GM19351 (cell line): Measurements from ENCODE around the gene PPM1F.

Source experiments
- ATAC-seq: cut with Tn5 transposase; IDR thresholded peaks from one replicate; pipeline ENCODE4 v1.9.1; 2021; ENCODE audit warnings: mild to moderate bottlenecking, moderate library complexity; ENCODE audit not compliant: unreplicated experiment

Gene PPM1F

DNA sequence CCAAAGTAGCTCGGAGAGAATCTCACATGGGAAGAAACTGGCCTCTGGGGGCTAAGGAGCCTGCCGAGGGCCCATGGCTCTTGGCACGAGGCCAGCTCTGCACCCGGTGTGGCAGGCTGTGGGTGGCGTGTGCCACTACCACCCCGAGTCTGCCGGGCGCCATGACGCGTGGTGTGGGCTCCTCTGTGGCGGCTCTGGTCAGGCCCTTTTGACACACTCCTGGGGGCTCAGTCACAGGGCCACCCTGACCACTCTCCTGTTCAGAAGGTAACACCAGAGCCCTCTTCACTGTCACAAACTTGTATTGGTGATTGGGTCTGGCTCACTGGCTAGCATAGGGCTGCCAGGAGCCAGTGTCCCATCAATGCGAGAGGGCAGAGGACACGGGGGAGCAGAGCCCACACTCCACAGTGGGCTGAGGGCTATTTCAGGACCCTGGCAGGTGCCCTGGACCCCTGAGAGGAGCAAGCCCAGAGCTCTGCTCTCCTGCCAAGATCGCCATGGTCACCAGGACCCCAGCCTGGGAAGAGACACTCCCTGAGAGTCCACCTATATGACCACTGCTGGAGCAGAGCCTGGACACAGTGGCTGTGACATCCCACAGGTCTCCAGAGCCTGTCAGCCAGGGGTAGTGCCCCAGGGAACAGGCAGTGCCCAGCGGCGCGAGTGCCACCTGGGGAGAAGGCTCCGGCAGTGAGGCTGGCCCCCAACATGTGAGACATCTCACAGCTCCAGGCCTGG, 8.6 kb upstream of the PPM1F start:
- no peak for ATAC-seq

DNA sequence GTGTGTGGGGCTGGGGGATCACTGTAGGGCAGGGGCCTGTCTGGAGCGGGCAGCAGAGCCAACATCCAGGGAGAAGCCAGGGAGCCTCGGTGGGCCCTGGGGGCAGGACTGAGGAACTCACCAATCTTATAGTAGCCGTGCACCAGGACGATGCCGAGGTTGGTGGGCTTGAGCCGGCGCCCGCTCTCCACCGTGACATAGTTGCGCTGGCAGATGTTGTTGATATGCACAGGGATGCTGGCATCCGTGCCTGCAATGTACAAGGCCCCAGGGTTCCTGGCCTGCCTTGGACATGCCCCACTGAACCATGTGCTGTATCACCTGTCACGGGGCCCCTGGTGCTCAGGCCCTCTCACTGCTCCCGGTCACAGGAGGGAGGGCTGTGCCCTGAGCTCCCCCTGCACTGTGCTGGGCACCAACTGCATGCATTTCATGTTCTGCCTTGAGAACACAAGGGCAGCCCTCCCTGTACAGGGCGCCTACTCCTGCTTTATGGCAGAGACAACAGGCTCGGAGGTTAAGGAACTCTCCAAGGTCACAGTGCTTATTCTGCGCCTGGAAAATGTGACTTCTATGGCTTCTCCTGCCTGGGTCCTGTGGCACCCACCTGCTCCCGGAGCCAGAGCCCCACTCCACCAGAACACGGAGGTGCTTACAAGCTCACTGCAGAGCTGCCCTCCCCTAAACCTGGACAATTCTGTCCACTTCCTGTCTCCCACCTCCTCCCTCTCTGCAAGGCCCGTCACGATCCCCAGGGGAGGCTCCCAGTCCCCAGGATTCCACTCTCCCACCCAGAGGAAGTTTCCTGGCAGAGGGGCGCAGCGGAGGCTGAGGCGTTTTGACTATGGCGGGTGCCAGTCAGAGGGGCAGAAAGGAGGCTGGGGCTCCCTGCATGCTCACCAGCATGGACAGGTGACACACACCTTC, 7.8 kb upstream of the PPM1F start:
- no peak for ATAC-seq

DNA sequence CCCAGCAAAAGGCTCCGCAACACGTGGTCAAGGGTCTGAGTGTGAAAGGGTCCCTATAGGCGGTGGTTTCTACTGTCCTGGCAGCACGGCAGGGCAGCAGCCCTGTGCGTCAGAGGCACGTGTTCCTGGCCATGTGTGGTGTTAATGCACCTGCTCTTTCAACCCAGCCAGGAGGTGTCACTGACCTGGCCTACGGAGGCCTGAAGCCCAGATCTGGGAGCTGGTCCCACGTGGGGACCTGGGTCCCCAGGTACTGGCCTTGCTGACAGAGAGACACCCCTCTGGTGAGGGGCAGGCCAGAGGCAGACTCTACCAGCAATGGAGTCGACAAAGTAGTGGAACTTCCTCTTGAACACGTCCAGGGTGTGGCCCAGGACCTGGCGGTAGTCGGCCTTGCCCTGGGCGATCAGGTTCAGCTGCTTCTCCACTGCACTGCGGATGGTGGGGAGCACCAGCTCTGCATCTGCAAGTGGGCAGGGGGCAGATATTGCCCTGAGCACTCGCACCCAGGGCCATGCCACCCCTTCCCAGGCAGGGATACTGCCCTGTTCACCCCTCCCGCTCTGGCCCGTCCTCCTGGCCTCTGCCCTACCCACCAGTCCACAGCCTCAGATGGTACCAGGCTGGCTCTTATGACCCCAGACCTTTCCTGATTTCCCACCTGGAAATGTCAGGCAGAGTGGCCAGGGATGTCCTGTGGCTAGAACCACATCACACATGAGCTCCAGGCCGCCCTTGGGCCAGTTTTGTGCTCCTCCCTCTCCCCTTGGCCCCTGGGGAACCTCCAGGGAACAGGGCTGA, 6.8 kb upstream of the PPM1F start:
- no peak for ATAC-seq

DNA sequence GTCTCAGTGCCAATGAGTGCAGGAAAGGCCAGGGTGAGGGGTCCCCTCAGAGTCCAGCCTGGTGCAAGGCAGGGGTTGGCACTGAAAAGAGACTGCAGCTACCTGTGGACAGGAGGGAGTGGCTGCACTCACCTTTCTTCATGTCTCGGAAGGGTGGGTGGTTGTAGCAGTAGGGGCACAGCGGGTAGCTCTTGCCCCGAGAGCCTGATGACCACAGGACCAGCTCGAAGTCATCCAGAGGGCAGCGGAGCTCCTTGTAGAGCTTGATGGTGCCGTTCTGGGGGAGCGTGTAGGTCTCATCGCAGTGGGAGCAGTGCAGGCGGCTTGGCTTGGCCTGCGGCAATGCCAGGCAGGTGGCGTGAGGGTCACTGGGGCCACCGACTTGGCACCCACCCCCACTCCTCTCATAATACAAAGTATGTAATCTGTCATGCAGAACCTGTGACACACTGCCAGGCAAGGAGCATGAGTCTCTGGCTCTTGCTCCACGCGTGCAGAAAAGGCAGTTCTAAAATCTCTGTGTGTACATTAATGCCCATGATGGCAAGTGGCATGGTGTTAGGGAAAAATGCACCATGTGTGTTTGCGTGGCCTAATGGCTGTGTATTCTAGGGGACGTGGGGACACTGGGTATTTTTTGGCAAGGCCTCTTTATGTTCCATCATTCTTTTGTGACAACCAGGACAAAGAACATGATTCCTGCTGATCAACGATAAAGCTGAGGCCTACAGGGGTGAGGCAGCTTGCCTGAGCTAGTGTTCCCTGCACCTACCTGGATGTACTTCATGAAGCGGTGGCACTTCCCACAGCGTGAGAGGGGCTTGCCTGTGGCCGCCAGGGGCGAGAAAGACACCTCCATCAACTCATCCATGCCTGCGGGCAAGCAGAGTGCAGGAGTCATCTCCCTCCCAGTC, 6.0 kb upstream of the PPM1F start:
- no peak for ATAC-seq

DNA sequence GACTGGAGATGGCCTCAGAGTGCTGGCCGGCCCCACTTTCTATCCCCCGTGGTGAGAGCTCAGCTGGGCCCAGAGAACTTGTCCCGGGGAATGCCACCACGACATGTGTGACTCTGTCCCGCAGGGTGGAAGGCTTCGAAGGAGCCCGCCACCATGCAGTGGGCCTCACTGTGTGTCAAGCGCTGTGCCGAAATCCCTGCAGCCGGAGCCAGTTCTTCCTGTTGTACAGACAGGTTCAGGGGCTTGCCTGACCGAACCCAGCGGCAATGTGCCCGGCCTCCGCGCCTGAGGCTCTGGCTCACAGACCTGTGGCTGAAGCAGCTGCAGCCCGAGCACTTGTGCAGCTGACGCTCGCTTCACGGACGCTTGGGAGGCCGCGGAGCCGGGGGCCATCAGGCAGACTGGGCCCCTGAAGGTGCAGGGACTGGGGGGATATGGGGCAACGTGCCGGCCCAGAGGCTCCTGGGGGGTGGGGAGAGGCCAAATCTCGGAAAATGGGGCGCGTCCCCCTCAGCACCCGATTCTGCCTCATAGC, 650 bp downstream of the PPM1F start:
- no peak for ATAC-seq

DNA sequence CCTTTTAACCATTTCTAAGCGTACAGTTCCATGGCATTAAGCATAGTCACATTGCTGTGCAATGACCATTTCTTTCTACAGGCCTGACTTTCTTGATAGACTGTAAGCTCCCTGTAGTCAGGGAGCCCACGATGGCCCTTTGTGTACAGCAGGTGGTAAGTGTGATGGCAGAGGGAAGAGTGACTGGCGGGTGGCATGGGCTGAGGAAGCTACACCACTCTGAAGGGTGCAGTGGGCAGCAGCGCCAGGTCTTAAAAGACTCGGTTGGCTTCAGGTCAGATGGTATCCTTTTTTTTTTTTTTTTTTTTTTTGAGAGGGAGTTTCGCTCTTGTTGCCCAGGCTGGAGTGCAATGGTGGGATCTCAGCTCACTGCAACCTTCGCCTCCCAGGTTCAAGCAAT, 1.6 kb downstream of the PPM1F start:
- no peak for ATAC-seq

DNA sequence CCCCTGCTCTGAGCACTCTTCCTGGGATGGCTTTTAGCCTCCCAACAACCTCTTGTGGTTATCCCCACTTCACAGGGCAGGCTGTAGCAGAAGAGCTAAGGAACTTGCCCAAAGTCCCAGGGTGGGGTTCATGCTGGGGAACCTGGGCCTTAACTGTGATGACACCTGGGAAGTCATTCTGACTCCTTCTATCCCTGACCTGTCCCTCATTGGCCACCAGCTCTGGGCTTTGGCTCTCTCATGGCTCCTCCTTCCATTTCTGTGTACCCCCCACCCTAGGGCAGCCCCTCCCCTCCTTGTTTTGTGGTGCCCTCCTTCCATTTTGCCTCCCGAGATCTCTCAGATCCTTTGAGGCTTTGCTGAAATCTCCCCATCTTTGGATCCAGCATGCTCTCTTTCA, 2.7 kb downstream of the PPM1F start:
- no peak for ATAC-seq

DNA sequence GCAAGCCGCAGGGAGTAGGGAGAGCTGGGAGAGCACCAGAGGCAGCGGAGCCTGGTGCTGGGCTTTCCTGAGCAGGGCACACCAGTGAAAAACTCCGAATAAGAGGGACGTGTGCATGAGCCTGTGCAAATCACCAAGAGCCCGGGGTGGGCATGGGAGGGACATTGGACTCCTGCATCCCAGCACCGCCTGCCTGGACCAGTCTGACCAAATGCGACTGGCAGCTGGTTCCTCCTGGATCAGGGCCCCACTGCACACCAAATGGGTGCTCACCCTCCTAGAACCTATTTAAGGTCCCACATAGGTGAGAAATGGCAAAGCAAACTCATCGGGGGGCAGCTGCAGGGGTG, 3.1 kb downstream of the PPM1F start:
- no peak for ATAC-seq

DNA sequence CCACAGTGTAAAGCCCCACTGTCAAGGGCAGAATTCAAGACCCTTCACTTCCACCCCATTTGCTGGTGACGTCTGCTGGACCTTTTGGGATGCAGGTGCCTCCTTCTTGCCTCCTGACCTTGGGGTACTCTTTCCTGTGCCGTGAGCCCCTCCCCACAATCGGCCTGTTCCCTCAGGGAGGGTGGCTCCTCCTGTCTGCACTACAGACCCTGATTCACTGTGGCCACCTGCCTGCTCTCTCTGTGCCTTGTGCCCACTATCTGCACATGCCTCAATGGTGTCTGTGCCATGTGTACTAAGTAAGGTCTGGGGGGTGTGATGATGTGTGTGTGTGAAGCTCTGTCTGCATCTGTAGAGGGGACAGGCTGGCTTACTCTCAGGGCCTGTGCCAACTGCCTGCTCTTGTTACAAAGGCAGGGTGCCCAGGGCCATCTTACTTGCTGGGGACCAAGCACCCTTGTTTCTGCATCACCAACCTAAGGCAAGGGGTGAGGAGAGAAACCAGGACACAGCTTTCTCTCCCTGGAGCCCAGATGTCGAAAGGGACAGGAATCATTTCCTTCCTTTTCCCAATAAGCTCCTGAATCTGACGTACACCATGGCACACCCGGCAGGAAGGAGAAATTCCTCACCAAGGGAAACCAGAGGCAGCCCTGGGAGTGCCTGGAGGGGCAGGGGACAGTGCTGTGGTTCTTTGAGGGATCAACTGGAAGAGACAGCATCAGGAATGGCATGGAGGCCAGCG, 3.7 kb downstream of the PPM1F start:
- no peak for ATAC-seq

DNA sequence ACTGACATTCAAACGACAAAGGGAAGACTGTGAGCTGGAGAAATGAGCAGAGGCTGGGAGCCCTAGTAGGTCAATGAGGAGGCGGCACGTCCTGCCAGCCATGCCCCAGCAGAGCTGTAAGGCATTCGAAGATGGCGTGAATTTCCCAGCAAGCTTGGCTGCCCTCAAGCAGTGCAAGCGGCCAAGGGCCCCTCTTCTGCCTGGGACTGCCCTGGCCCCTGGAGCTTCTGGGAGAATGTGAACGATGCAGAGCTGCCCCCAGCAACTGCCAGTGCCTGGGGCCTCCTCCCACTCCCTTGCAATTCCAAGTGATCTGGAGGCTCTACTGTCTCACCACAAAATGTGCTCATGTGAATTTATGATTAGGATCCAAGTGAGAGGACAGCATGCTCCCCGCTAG, 4.3 kb downstream of the PPM1F start:
- ATAC-seq = no peak

DNA sequence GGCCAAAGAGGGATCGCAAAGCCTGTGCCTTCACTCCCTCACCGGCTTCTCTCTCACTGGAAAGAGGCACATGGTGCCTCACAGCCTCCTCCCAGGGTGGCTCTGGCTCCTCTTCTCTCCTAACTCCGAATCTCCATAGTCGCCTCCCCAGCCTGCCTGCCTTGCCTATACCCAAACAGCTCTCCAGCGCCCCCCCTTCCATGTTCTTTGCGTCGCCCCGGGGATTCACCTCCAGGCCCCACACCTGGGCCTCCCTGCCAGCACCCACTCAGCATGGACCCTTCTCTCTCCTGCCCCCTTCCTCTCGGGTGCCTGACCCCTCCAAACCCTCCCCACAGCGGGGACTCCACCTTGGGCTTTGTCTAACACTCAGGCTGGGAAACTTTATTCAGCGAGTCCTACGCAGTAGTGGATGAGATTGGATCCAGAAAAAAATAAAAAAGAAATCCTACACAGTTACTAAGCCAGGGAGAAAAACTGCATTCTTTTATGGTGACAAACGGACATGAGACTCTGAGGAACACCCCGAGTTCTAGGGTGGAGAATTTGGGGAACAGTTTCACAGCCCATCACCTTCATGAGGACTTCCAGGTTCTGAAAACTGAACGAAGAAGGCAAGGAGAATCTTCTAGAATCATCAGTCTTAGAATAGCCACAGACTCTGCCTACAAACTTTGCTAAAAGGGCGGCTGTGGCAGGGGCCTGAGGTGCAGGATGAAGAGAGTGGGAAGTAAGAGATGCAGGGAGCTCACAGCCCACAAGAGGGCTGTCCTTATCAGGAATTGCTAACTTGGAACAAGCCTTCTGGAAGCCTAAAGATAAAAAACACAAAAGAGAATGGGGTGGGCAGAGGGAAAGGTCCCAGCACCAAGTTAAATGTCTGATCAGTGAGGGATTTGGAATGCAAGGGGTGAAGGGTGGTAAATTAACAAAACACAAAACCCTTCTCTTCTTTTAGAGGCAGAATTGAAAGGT, 5.3 kb downstream of the PPM1F start:
- ATAC-seq = no peak

DNA sequence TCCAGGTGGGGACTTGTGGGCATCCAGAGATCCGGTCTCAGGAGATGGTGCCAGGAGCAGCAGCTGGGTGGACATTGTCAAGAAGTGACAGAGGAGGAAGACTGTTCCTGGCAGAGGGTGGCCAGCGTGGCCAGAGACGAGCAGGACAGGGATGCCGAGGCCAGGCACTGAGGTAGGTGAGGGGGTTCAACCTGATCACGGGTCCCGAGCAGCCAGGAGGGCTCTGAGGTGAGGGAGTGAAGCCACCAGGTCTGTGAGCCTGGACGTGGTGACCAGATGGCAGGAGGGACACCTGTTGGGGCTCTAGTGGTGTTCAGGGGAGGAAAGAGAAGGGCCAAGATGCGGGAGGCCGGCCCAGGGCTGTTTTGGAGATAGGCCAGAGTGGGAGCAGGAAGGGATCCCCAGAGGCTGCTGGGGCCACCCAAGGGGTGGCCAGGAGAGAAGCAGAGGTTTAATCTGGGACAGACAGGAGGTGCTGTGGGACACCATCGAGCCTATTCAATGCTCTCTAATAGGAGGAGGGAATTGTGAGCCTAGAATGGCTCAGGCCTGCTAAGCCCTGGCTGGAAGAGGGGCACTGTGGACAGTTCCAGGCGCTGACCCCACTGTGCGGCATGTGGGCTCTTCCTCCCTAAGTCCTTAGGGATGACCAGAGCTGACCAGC, 6.3 kb downstream of the PPM1F start:
- ATAC-seq = no peak

DNA sequence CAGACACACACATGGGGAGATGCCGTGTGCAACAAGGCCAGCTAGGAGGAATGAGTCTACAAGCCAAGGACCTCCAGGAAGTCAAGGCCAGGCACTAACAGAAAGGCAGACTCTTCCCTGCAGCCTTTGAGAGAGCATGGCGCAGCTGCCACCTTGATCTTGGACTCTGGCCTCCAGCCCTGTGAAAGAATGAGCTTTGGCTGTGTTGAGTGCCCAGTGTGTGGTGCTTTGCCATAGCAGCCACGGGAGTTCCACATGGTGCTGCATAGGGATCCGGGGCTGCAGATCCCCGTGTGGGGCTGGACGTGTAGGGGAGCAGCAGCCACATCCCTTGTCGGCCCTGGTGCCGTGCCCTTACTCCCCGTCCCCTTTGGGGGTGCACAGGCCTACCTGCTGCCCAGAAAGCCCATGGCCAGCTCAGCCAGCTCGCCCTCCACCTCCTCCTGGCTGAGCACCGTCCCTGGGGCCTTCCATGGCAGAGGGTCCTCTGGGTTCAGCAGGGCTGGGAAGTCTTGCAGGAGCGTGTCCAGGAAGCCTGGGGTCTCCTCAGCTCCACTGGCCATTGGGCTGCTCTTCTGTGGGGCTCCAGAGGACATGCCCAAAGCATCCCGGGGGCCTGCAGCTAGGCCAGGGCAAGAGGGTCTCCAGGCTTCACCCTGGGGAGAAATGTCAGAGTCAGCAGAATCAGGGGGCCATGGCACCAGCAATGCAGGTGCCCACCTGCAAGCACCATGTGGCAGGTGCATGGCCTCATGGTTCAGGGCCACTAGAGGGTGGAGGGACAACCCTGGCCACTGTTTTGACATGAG, 7.0 kb downstream of the PPM1F start:
- ATAC-seq = no peak

DNA sequence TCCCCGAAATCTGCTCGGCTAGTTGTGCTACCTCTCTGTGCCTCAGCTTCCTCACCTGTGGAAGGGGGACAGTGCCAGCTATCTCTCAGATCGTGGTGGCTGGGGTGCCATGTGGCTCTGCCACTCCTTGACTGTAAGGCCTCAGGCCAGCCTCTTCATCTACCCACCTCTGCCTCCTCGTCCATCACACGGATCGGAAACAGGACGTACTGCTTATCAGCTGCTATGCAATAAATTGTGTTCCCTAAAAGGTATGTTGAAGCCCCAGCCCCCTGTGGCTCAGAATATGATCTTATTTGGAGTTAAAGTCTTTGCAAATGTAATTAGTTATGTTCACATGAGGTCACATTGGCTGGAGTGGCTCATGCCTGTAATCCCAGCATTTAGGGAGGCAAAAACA, 7.8 kb downstream of the PPM1F start:
- ATAC-seq = no peak

DNA sequence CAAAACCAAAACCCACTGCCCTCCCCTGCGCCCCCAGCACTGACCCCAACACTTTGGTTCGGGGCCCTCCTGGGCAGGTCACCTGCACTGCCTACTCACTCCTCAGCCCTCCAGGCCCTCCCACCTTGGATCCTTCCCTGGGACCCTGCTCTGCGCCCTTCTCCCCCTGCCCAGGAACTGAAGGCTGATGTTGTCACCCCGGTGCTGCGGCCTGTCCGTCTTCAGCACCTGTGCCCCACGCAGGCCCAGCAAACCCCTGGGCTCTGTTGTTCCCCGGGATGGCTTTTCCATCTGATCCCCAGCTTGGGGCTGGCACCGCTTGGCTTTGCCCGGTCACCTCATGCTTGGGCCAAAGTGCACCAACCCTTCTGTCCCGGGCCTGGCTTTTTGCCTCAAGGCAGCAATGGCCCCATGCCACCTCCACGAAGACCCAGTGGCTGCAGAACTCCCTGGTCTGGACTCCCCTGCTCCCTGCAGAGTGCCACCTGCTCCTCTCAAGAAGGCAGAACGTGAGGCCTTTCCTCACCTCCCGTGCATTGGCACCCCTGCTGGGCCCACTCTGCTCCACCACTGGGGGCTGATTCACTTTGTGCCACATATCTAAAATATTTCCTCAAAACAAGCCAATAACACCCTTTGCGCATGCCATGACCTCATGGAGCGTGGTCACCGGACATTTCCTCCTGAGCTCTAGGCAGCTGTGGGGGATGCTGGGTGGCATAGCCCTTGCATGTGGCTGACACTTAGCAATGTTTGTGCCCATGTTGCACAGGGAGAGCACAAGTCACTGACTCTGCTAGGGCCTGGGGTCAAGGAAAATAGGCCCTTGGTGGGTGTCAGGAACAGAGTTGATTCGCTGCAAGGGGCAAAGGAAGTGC, 8.8 kb downstream of the PPM1F start:
- no peak for ATAC-seq
